Measurements from ENCODE around the gene CHST4.

DNA sequence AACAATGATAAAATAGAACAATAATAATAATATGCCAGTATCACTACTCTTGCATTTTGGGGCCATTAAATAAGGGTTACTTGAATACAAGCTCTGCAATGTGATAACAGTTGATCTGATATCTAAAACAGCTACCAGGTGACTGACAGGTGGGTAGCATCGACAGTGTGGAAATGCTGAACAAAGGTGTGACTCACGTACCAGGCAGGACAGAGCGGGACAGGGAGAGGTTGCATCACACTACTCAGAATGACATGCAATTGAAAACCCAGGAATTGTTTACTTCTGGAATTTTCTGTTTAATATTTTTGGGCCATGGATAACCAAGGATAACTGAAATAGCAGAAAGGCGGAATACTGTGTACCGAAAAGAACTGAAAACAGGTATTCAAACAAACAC, 21.3 kb upstream of the CHST4 start:
- TF ChIP-seq, protein P1, sequence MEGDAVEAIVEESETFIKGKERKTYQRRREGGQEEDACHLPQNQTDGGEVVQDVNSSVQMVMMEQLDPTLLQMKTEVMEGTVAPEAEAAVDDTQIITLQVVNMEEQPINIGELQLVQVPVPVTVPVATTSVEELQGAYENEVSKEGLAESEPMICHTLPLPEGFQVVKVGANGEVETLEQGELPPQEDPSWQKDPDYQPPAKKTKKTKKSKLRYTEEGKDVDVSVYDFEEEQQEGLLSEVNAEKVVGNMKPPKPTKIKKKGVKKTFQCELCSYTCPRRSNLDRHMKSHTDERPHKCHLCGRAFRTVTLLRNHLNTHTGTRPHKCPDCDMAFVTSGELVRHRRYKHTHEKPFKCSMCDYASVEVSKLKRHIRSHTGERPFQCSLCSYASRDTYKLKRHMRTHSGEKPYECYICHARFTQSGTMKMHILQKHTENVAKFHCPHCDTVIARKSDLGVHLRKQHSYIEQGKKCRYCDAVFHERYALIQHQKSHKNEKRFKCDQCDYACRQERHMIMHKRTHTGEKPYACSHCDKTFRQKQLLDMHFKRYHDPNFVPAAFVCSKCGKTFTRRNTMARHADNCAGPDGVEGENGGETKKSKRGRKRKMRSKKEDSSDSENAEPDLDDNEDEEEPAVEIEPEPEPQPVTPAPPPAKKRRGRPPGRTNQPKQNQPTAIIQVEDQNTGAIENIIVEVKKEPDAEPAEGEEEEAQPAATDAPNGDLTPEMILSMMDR (IDR thresholded peaks at IDR 0.05) = no peak
- no peak for TF ChIP-seq POLR2AphosphoS5 (IDR thresholded peaks at IDR 0.05; ENCODE audit: insufficient read depth in 1 of 2, low read depth in 1 of 2)

Measured in vagina (tissue), 2 donors.